ENCODE data around the gene CSRNP3.

Gene CSRNP3

GRCh38 chr2:165497659-165498317 lies 28.3 kb downstream of the CSRNP3 start:
- FAIRE-seq (no peak), DNase-seq (ENCODE audit: insufficient read length, low spot score) (no peak)
- no peak for TF ChIP-seq POLR2A (IDR thresholded peaks at IDR 0.05; ENCODE audit: low read depth, low read length)

DNA sequence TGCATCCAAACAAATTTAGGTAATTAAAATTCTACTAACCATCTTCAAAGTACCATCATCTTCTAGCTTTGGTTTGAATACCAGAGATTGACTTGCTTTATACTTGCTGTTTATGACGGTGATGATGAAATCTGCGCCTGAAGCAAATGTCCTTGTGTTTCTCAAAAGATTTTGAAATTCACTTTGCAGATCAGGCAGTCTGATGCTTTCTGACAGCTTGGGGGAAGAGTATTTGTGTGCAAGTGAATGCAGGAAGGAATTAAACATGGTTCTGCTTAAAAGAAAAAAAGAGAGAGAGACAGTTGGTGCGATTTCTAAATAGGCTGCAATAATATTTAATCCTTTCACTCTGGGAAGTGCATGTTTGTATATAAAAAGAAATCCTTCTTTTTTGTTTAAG lies 29.6 kb downstream of the CSRNP3 start:
- FAIRE-seq (no peak), DNase-seq (ENCODE audit: insufficient read length, low spot score) (no peak)
- TF ChIP-seq POLR2A (IDR thresholded peaks at IDR 0.05; ENCODE audit: low read depth, low read length) = no peak

GRCh38 chr2:165500001-165500400 lies 30.5 kb downstream of the CSRNP3 start:
- DNase-seq (ENCODE audit: insufficient read length, low spot score) (no peak), FAIRE-seq (no peak)
- no peak for TF ChIP-seq POLR2A (IDR thresholded peaks at IDR 0.05; ENCODE audit: low read depth, low read length)

DNA sequence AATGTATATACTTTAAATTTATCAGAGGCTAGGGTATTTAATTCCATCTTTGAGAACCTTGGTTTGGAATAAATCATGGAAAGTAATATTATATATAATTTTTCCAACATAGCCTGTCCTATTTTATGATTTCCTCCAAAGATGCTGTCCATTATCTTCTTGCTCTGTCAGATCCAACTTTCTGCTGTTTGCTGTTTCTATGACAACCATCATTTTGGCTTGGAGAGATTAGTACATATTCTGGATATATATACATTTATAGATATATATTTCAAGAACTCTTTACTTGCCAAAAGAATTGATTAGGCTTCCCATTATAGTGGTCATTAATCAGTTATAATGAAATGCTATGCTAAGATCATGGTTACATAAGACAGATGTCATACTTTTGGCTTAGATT lies 31.3 kb downstream of the CSRNP3 start:
- TF ChIP-seq POLR2A (IDR thresholded peaks at IDR 0.05; ENCODE audit: low read depth, low read length) = no peak
- FAIRE-seq (no peak), DNase-seq (ENCODE audit: insufficient read length, low spot score) (no peak)

- DNase-seq (ENCODE audit: insufficient read length, low spot score) (no peak), FAIRE-seq (no peak)
- TF ChIP-seq POLR2A (IDR thresholded peaks at IDR 0.05; ENCODE audit: low read depth, low read length) = no peak
These were observed 36.0 kb downstream of the CSRNP3 start for GRCh38 chr2:165505514-165505913.

GRCh38 chr2:165508927-165509326 lies 39.4 kb downstream of the CSRNP3 start:
- FAIRE-seq = no peak
- no peak for DNase-seq (ENCODE audit: insufficient read length, low spot score)
- no peak for TF ChIP-seq POLR2A (IDR thresholded peaks at IDR 0.05; ENCODE audit: low read depth, low read length)

GRCh38 chr2:165513479-165513878 lies 44.0 kb downstream of the CSRNP3 start:
- FAIRE-seq (no peak), DNase-seq (ENCODE audit: insufficient read length, low spot score) (no peak)
- no peak for TF ChIP-seq POLR2A (IDR thresholded peaks at IDR 0.05; ENCODE audit: low read depth, low read length)

GRCh38 chr2:165518611-165519010 lies 49.1 kb downstream of the CSRNP3 start:
- DNase-seq (ENCODE audit: insufficient read length, low spot score) = no peak
- no peak for FAIRE-seq
- TF ChIP-seq POLR2A (IDR thresholded peaks at IDR 0.05; ENCODE audit: low read depth, low read length) = no peak

DNA sequence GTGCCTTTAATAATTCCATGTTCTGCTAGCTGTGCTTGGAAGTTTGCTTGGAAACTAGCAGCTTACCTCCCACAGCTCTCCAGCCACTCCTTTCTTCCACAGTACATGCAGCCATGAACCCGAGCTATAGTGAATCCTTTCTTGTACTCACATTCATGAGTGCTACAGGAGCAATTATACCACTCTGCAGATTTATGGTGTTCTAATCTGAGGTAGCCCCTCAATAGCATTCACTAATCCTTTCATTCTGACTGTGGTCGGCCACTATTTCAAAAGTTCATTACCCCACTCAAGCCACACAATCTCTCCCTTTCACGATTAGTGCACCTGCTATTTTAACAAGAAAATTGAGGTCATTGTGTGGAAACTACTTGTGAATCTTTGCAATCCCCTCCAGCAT lies 53.2 kb downstream of the CSRNP3 start:
- no peak for FAIRE-seq
- TF ChIP-seq POLR2A (IDR thresholded peaks at IDR 0.05; ENCODE audit: low read depth, low read length) = no peak
- no peak for DNase-seq (ENCODE audit: insufficient read length, low spot score)

DNA sequence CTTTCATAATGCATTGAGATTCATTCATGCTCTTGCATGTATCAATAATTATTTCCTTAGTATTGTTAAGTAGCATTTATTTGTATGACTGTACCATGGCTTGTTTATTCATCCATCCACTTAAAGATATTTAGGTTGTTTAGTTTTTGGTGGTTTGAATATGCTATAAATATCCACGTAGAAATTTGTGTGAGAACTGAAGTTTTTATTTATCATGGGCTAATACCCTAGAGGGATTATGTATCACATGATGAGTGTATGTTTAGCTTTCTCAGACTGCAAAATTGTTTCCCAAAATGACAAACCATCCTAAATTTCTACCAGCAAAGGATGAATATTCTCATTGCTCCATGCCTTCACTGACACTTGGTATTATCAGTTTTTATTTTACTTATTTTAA lies 55.2 kb downstream of the CSRNP3 start:
- DNase-seq (ENCODE audit: insufficient read length, low spot score) = no peak
- TF ChIP-seq POLR2A (IDR thresholded peaks at IDR 0.05; ENCODE audit: low read depth, low read length) = no peak
- FAIRE-seq = no peak

GRCh38 chr2:165528691-165529090 lies 59.2 kb downstream of the CSRNP3 start:
- DNase-seq (ENCODE audit: insufficient read length, low spot score) (no peak), FAIRE-seq (no peak)
- TF ChIP-seq POLR2A (IDR thresholded peaks at IDR 0.05; ENCODE audit: low read depth, low read length) = no peak

DNA sequence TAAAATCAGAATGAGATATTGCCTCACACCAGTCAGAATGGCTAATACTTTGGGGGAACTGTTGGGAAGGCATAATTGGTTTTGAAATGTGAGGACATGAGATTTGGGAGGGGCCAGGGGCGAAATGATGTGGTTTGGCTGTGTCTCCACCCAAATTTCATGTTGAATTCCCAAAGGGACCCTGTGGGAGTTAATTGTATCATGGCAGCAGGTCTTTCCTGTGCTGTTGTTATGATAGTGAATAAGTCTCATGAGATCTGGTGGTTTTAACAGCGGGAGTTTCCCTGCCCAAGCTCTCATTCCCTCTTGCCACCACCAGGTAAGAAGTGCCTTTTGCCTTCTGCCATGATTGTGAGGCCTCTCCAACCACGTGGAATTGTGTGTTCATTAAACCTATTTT lies 59.6 kb downstream of the CSRNP3 start:
- FAIRE-seq (no peak), DNase-seq (ENCODE audit: insufficient read length, low spot score) (no peak)

GRCh38 chr2:165533331-165533730 lies 63.8 kb downstream of the CSRNP3 start:
- DNase-seq (ENCODE audit: insufficient read length, low spot score) = no peak
- no peak for FAIRE-seq
- no peak for TF ChIP-seq POLR2A (IDR thresholded peaks at IDR 0.05; ENCODE audit: low read depth, low read length)

More for the DNA sequence above, 59.6 kb downstream of the CSRNP3 start:
- TF ChIP-seq POLR2A (IDR thresholded peaks at IDR 0.05; ENCODE audit: low read depth, low read length) = no peak

GRCh38 chr2:165535471-165535870 lies 66.0 kb downstream of the CSRNP3 start:
- no peak for FAIRE-seq
- no peak for DNase-seq (ENCODE audit: insufficient read length, low spot score)

DNA sequence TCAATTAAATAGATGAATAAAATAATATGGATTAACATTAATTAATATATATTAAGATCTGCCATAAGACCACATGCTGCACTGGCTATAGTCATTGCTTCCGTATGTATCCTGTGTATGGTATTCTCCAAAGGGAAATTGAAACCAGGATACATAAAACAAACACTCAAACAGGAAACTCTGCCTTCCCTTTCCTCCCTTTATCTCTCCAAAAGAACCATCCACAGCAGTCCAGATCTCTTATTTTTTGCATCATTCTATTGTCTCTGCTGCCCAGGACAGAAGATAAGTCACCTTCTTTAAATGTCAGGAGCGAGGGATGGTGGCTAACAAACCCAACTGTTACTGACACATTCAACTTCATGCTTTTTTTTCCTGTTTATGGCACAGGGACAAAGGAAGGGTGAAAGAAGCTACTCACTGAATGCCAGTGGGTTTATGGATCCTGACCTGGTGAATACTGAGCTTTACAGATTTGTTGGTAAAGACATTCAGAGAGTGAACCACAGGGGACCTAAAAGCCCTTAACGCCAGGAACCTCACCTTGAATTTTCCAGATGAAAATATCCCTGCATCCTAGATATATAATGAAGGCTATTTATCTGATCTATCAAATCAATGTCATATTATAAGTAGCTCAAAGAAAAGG lies 67.5 kb downstream of the CSRNP3 start:
- TF ChIP-seq POLR2A (IDR thresholded peaks at IDR 0.05; ENCODE audit: low read depth, low read length) = no peak
- FAIRE-seq = no peak
- DNase-seq (ENCODE audit: insufficient read length, low spot score) = no peak

More at GRCh38 chr2:165535471-165535870, 66.0 kb downstream of the CSRNP3 start:
- no peak for TF ChIP-seq POLR2A (IDR thresholded peaks at IDR 0.05; ENCODE audit: low read depth, low read length)

All from H54 (cell line).